Parathyroid adenoma (tissue), 2 donors: Measurements from ENCODE around the gene CPNE4.

Experiments used
- H2AFZ ChIP-seq: fragments of 300-600 bp; sonication (generic); one replicate; pipeline ENCODE4 v1.7.0; 2017; ENCODE audit warnings: antibody characterized with exemption, mild to moderate bottlenecking
- H3K27ac ChIP-seq: fragments of 300-600 bp; sonication (generic); one replicate; pipeline ENCODE4 v1.7.0; 2017
- H3K27me3 ChIP-seq: fragments of 300-600 bp; sonication (generic); one replicate; pipeline ENCODE4 v1.7.0; 2017; ENCODE audit warnings: low read length; ENCODE audit not compliant: control insufficient read depth, insufficient read depth
- H3K36me3 ChIP-seq: fragments of 300-600 bp; sonication (generic); one replicate; pipeline ENCODE4 v1.7.0; 2017; ENCODE audit warnings: low read length; ENCODE audit not compliant: control insufficient read depth, insufficient read depth
- H3K4me1 ChIP-seq: fragments of 300-600 bp; sonication (generic); one replicate; pipeline ENCODE4 v1.7.0; 2017; ENCODE audit warnings: control low read depth
- H3K4me2 ChIP-seq: fragments of 300-600 bp; sonication (generic); one replicate; pipeline ENCODE4 v1.7.0; 2017; ENCODE audit warnings: low read length
- H3K4me3 ChIP-seq: fragments of 300-600 bp; sonication (generic); one replicate; pipeline ENCODE4 v1.7.0; 2017; ENCODE audit warnings: low read depth, low read length
- H3K79me2 ChIP-seq: fragments of 300-600 bp; sonication (generic); one replicate; pipeline ENCODE4 v1.7.0; 2017; ENCODE audit warnings: control low read depth
- H3K9ac ChIP-seq: fragments of 300-600 bp; sonication (generic); one replicate; pipeline ENCODE4 v1.7.0; 2017; ENCODE audit warnings: mild to moderate bottlenecking
- H3K9me3 ChIP-seq: fragments of 300-600 bp; sonication (generic); one replicate; pipeline ENCODE4 v1.7.0; 2017; ENCODE audit warnings: low read length; ENCODE audit not compliant: control insufficient read depth
- TF ChIP-seq, protein P1 (sequence below): fragments of 300-600 bp; sonication (generic); IDR thresholded peaks from one replicate; pipeline ENCODE4 v1.7.0; 2017; ENCODE audit warnings: antibody characterized with exemption, mild to moderate bottlenecking
- donor health status: primary hyperparathyroidism.

The CPNE4 gene

DNA sequence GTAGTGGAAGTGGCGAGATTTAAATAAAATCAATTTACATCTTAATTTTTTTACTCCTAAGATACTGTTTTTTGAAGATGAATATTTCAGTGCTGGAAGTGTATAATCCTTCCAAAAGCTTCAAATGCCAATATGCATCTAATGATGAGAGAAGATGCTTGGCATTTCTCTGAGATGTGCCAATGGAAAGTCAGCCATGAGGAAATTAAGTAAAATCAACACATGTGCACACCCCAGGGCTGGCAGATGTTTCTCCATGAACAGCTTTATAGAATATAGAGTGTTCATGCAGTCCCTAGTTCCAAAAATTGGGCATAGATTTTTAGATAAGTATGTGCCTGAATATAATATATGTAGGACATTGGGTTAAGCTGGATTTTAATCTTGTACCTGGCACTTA lies 90.1 kb downstream of the CPNE4 start:
- Histone ChIP-seq H2AFZ (no peak overlapping the region), H3K27me3 (no peaks in the 10 kb centered on the region), H3K4me2 (no peak overlapping the region), H3K9me3 (no peaks in the 10 kb centered on the region), H3K4me3 (no peak overlapping the region), H3K36me3 (no peaks in the 10 kb centered on the region), H3K27ac (no peak overlapping the region), H3K4me1 (peaks cover 2% of the 10 kb centered on the region), H3K79me2 (no peaks in the 10 kb centered on the region), H3K9ac (no peak overlapping the region)
- TF ChIP-seq, protein P1, sequence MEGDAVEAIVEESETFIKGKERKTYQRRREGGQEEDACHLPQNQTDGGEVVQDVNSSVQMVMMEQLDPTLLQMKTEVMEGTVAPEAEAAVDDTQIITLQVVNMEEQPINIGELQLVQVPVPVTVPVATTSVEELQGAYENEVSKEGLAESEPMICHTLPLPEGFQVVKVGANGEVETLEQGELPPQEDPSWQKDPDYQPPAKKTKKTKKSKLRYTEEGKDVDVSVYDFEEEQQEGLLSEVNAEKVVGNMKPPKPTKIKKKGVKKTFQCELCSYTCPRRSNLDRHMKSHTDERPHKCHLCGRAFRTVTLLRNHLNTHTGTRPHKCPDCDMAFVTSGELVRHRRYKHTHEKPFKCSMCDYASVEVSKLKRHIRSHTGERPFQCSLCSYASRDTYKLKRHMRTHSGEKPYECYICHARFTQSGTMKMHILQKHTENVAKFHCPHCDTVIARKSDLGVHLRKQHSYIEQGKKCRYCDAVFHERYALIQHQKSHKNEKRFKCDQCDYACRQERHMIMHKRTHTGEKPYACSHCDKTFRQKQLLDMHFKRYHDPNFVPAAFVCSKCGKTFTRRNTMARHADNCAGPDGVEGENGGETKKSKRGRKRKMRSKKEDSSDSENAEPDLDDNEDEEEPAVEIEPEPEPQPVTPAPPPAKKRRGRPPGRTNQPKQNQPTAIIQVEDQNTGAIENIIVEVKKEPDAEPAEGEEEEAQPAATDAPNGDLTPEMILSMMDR = no peak

DNA sequence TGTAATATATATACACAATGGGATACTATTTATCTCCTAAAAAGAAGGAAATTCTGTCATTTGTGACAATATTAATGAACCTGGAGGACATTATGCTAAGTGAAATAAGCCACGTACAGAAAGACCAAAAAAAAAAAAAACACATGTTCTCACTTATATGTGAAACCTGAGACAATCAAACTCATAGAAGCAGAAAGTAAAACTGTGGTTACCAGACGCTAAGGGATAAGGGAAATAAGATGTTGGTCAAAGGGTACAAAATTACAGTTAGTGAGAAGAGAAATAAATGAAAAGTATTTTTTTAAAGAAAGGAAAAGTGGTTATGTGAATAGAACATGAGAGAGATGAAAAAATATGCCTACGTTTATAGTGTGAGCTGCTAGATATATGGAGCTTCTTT lies 101.1 kb downstream of the CPNE4 start:
- Histone ChIP-seq H2AFZ (no peak overlapping the region), H3K27ac (no peak overlapping the region), H3K9ac (no peak overlapping the region), H3K4me1 (no peaks in the 10 kb centered on the region), H3K4me3 (no peak overlapping the region), H3K4me2 (no peak overlapping the region), H3K79me2 (no peaks in the 10 kb centered on the region), H3K9me3 (no peaks in the 10 kb centered on the region), H3K36me3 (no peaks in the 10 kb centered on the region), H3K27me3 (no peaks in the 10 kb centered on the region)
- TF ChIP-seq, protein P1 = no peak

DNA sequence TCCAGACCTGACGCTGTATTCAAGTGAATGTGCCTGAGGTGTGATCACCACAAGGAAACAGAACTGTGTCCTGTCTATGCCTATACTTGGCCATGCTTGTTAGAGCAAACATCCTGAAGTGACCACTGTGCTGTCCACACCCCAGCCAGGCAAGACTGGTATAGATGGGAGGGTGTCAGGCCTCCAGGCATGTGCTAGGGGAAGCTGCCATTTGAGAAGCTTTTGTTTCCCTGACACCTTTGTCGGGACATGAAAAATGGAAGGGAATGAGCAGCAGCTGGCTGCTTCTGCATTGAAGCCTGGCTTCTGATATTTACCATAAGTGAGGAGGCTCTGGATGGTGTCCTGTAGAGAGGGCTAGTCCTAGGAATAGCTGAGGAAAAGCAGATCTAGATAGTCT lies 106.2 kb downstream of the CPNE4 start:
- no peak overlapping the region for H2AFZ ChIP-seq
- no peaks in the 10 kb centered on the region for H3K27me3 ChIP-seq
- no peaks in the 10 kb centered on the region for H3K4me1 ChIP-seq
- no peak overlapping the region for H3K9ac ChIP-seq
- H3K9me3 ChIP-seq = no peaks in the 10 kb centered on the region
- H3K79me2 ChIP-seq = no peaks in the 10 kb centered on the region
- no peak overlapping the region for H3K27ac ChIP-seq
- no peak overlapping the region for H3K4me2 ChIP-seq
- no peaks in the 10 kb centered on the region for H3K36me3 ChIP-seq
- no peak overlapping the region for H3K4me3 ChIP-seq
- TF ChIP-seq, protein P1 = no peak

DNA sequence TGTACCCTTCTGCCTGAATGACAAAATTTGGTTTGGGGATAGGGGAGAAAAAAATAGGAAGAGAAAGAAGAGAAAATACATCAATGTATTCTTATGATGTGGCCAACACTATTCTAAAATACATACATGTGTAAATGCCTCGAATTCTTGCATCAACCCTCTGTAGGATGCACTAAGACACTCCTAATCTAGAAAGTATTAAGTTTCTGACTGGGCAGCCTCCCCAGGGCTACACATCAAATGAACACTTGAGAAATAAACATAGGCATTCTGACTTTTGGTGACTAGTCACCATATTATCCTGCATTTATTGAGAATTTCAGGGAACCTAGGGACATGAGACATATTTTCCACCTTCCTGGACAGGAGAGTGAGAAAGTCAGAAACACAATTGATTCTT lies 109.2 kb downstream of the CPNE4 start:
- Histone ChIP-seq H3K27me3 (no peaks in the 10 kb centered on the region), H3K79me2 (no peaks in the 10 kb centered on the region), H3K9me3 (no peaks in the 10 kb centered on the region), H3K36me3 (no peaks in the 10 kb centered on the region), H3K9ac (no peak overlapping the region), H3K27ac (no peak overlapping the region), H3K4me1 (no peaks in the 10 kb centered on the region), H3K4me2 (no peak overlapping the region), H3K4me3 (no peak overlapping the region), H2AFZ (no peak overlapping the region)
- TF ChIP-seq, protein P1 = no peak

DNA sequence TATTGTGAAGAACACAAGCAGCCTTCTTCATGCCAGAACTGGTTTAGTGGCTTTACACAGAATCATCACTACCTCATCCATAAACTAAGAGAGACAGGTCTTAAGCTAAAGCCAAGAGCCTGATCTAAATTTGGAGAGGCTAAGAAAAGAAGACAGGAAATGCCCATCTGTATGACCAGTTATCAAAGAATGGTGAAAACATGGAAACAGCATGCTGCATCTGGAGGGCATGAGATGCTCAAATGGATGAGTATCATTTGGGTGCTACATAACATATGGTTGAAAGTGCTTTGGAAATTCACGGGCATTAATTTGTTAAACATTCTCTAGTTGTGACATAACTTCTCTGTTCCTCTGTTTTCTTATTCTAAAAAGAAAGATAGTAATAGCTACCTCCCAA lies 112.5 kb downstream of the CPNE4 start:
- Histone ChIP-seq H2AFZ (no peak overlapping the region), H3K4me3 (no peak overlapping the region), H3K9me3 (no peaks in the 10 kb centered on the region), H3K4me1 (no peaks in the 10 kb centered on the region), H3K27me3 (no peaks in the 10 kb centered on the region), H3K9ac (no peak overlapping the region), H3K79me2 (no peaks in the 10 kb centered on the region), H3K27ac (no peak overlapping the region), H3K36me3 (no peaks in the 10 kb centered on the region), H3K4me2 (no peak overlapping the region)
- TF ChIP-seq, protein P1 = no peak
